ENCODE measurements around the gene NRM. TPM values are rescaled to one million over a fixed set of nuclear protein-coding genes. Genes with fewer than 3 reads are reported as not detected.

The NRM gene
- total and polyA plus RNA-seq, 2 of the 13 experiments (the other 11 are each of a cell fraction or from before 2014, with no cell fraction given) = 12.5 to 16.0 TPM

GRCh38 chr6:30724906-30725667, 34.3 kb upstream of the NRM start:
- Histone ChIP-seq H3K27ac (ENCODE audit: extremely low read length, insufficient read depth, low read length) (no peak overlapping the region), H2AFZ (ENCODE audit: low read length) (no peak overlapping the region), H3K9me3 (ENCODE audit: low read length) (no peaks in the 10 kb centered on the region), H4K20me1 (ENCODE audit: insufficient read depth, low read length) (peaks cover 44% of the 10 kb centered on the region), H3K4me3 (replicated peaks in 1 of 3; ENCODE audit: insufficient read depth in 1 of 3, low read depth in 2 of 3, low read length in 3 of 3) (no peak overlapping the region), H3K9ac (ENCODE audit: insufficient read depth, low read depth, low read length) (no peak overlapping the region), H3K4me1 (ENCODE audit: insufficient read depth, low read length) (peaks cover 48% of the 10 kb centered on the region), H3K36me3 (replicated peaks in 1 of 2; ENCODE audit: control insufficient read depth in 1 of 2, insufficient read depth in 2 of 2, low read length in 2 of 2) (peaks cover 20 to 58% of the 10 kb centered on the region in 2 experiments), H3K79me2 (ENCODE audit: insufficient read depth, low read length) (peaks cover 37% of the 10 kb centered on the region), H3K4me2 (ENCODE audit: low read depth, low read length) (no peak overlapping the region), H3K27me3 (ENCODE audit: control insufficient read depth in 1 of 2, insufficient read depth in 2 of 2, low read length in 2 of 2) (no peaks in the 10 kb centered on the region; a peak in 1 of 5 replicates)
- no peak for ATAC-seq
- no TSS peak for BruUV-seq (replicated peaks)
- no peak for DNase-seq (ENCODE audit: low spot score)
- 90% methylated on average over 6 of the region's 6 CpGs for whole genome bisulfite sequencing (ENCODE audit: low lambda C conversion rate)
- in situ Hi-C loops (cut with HindIII; ENCODE audit: extremely low pct_ligation_motif_present, low pct_unique_long_range_greater_than_20kb) (loop anchor here (5.0 to 10.0 kb wide), 2 partner anchors 48 to 240 kb away; partner anchors contain the start of gene HLA-E), intact Hi-C loops (cut with micrococcal nuclease; ENCODE audit: unreplicated experiment) (loop anchor here (5.0 kb wide), 2 partner anchors 152 to 243 kb away; no protein-coding TSS in a partner anchor)
- ChIA-PET CTCF (ENCODE audit: low intra/inter-chr PET ratio, low total read pairs) (interaction anchor here (1.3 kb wide), 1 partner anchor 42 kb away, joined by 3 read pairs; no protein-coding TSS in a partner anchor), POLR2A (interaction anchor here (1.2 to 5.0 kb wide), 6 partner anchors 8 to 53 kb away, joined by 3 to 92 read pairs (median 6); partner anchors contain the start of genes DHX16, FLOT1 and MDC1)
- no peak for FAIRE-seq
- TF ChIP-seq ZNF615 (CRISPR knock-in tag; IDR thresholded peaks at IDR 0.05; ENCODE audit: borderline replicate concordance) (no peak), ZNF678 (CRISPR knock-in tag; IDR thresholded peaks at IDR 0.05) (no peak), SRF (IDR thresholded peaks at IDR 0.05; ENCODE audit: low read depth, low read length) (no peak), IKZF5 (CRISPR knock-in tag; IDR thresholded peaks at IDR 0.05) (no peak), ADNP (CRISPR knock-in tag; IDR thresholded peaks at IDR 0.05) (no peak), CENPBD1 (CRISPR knock-in tag; IDR thresholded peaks at IDR 0.05; ENCODE audit: borderline replicate concordance, low read depth) (no peak), ZBTB4 (CRISPR knock-in tag; IDR thresholded peaks at IDR 0.05; ENCODE audit: borderline replicate concordance) (no peak), PREB (CRISPR knock-in tag; IDR thresholded peaks at IDR 0.05) (no peak), MXI1 (IDR thresholded peaks at IDR 0.05; ENCODE audit: borderline replicate concordance, low read depth, low read length) (no peak), DRAP1 (CRISPR knock-in tag; IDR thresholded peaks at IDR 0.05) (no peak), HNF4G (IDR thresholded peaks at IDR 0.05; ENCODE audit: borderline replicate concordance, low read depth, low read length) (no peak), HNF4G (CRISPR knock-in tag; IDR thresholded peaks at IDR 0.05; ENCODE audit: borderline replicate concordance, low read depth) (no peak), PITX1 (CRISPR knock-in tag; IDR thresholded peaks at IDR 0.05) (no peak), PAF1 (CRISPR knock-in tag; IDR thresholded peaks at IDR 0.05) (peak; percentile 72; the same call in 1 of the 2 replicates), MEIS2 (CRISPR knock-in tag; IDR thresholded peaks at IDR 0.05) (no peak)

Measured in HepG2 (cell line).